HEK293 (cell line): ENCODE measurements around the gene ANKRD33.

Experiments
- FEZF1 ChIP-seq: fragments of 450-650 bp; formaldehyde crosslinking; IDR thresholded peaks from 2 replicates; pipeline ENCODE4 v1.5.1; 2016; ENCODE audit warnings: missing biosample characterization, missing genetic modification characterization
- GLIS1 ChIP-seq: fragments of 450-650 bp; formaldehyde crosslinking; IDR thresholded peaks from 2 replicates; pipeline ENCODE4 v1.5.1; 2016; ENCODE audit warnings: missing biosample characterization, missing genetic modification characterization
- ZNF223 ChIP-seq: fragments of 450-650 bp; formaldehyde crosslinking; IDR thresholded peaks from 2 replicates; pipeline ENCODE4 v1.5.1; 2016; ENCODE audit warnings: missing biosample characterization, missing genetic modification characterization
- ZNF302 ChIP-seq: fragments of 450-650 bp; formaldehyde crosslinking; IDR thresholded peaks from 2 replicates; pipeline ENCODE4 v1.5.1; 2016; ENCODE audit warnings: missing biosample characterization, missing genetic modification characterization, low read depth
- ZNF530 ChIP-seq: fragments of 450-650 bp; formaldehyde crosslinking; IDR thresholded peaks from 2 replicates; pipeline ENCODE4 v1.5.1; 2016; ENCODE audit warnings: low read depth, missing biosample characterization, missing genetic modification characterization
- TF ChIP-seq, protein P1 (sequence below): fragments of 450-650 bp; formaldehyde crosslinking; IDR thresholded peaks from 2 replicates; pipeline ENCODE4 v1.5.1; 2016; ENCODE audit warnings: missing biosample characterization, missing genetic modification characterization
- TF ChIP-seq, protein P2 (sequence below): fragments of 450-650 bp; formaldehyde crosslinking; IDR thresholded peaks from 2 replicates; pipeline ENCODE4 v1.5.1; 2016; ENCODE audit warnings: missing biosample characterization, missing genetic modification characterization
- TF ChIP-seq, protein P3 (sequence below): fragments of 450-650 bp; formaldehyde crosslinking; IDR thresholded peaks from 2 replicates; pipeline ENCODE4 v1.5.1; 2016; ENCODE audit warnings: missing biosample characterization, missing genetic modification characterization
- TF ChIP-seq, protein P4 (sequence below): fragments of 450-650 bp; formaldehyde crosslinking; IDR thresholded peaks from 2 replicates; pipeline ENCODE4 v1.5.1; 2016; ENCODE audit warnings: missing biosample characterization, missing genetic modification characterization

DNA sequence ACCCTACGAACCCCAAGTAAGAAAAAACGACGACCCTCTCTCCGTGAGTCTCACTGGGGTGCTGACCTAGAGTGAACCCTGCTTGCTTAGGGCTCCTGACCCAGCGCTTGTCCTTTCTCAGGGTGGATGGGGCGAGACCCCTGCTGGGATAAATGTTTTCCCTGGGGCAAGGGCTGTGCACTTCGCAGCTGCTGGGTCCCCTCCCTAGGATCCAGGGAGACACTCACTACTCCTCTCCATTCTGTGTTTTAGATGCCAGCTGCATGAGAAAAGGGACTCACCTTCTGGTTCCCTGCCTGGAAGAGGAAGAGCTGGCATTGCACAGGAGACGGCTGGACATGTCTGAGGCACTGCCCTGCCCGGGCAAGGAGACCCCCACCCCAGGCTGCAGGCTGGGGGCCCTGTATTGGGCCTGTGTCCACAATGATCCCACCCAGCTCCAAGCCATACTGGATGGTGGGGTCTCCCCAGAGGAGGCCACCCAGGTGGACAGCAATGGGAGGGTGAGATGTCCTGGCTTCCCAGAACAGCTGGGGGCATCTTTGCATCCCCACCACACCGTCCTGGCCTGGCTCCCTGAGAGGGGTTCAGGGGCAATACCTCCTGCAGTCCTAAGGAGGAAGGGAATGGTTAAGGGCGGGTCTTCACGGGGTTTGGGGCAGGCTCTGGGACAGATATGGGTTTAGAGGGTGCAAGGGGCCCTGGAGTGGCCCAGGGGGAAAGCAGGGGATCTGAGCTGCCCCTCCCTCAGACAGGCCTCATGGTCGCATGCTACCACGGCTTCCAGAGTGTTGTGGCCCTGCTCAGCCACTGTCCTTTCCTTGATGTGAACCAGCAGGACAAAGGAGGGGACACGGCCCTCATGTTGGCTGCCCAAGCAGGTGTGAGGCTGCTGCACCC, 663 bp downstream of the ANKRD33 start:
- TF ChIP-seq, protein P1, sequence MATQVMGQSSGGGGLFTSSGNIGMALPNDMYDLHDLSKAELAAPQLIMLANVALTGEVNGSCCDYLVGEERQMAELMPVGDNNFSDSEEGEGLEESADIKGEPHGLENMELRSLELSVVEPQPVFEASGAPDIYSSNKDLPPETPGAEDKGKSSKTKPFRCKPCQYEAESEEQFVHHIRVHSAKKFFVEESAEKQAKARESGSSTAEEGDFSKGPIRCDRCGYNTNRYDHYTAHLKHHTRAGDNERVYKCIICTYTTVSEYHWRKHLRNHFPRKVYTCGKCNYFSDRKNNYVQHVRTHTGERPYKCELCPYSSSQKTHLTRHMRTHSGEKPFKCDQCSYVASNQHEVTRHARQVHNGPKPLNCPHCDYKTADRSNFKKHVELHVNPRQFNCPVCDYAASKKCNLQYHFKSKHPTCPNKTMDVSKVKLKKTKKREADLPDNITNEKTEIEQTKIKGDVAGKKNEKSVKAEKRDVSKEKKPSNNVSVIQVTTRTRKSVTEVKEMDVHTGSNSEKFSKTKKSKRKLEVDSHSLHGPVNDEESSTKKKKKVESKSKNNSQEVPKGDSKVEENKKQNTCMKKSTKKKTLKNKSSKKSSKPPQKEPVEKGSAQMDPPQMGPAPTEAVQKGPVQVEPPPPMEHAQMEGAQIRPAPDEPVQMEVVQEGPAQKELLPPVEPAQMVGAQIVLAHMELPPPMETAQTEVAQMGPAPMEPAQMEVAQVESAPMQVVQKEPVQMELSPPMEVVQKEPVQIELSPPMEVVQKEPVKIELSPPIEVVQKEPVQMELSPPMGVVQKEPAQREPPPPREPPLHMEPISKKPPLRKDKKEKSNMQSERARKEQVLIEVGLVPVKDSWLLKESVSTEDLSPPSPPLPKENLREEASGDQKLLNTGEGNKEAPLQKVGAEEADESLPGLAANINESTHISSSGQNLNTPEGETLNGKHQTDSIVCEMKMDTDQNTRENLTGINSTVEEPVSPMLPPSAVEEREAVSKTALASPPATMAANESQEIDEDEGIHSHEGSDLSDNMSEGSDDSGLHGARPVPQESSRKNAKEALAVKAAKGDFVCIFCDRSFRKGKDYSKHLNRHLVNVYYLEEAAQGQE (tag by site-specific recombination), result no peak
- no peak for TF ChIP-seq ZNF530 (tag by site-specific recombination)
- TF ChIP-seq, protein P2, sequence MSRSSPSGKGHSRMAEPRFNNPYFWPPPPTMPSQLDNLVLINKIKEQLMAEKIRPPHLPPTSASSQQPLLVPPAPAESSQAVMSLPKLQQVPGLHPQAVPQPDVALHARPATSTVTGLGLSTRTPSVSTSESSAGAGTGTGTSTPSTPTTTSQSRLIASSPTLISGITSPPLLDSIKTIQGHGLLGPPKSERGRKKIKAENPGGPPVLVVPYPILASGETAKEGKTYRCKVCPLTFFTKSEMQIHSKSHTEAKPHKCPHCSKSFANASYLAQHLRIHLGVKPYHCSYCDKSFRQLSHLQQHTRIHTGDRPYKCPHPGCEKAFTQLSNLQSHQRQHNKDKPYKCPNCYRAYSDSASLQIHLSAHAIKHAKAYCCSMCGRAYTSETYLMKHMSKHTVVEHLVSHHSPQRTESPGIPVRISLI (tag by site-specific recombination), result no peak
- TF ChIP-seq, protein P3, sequence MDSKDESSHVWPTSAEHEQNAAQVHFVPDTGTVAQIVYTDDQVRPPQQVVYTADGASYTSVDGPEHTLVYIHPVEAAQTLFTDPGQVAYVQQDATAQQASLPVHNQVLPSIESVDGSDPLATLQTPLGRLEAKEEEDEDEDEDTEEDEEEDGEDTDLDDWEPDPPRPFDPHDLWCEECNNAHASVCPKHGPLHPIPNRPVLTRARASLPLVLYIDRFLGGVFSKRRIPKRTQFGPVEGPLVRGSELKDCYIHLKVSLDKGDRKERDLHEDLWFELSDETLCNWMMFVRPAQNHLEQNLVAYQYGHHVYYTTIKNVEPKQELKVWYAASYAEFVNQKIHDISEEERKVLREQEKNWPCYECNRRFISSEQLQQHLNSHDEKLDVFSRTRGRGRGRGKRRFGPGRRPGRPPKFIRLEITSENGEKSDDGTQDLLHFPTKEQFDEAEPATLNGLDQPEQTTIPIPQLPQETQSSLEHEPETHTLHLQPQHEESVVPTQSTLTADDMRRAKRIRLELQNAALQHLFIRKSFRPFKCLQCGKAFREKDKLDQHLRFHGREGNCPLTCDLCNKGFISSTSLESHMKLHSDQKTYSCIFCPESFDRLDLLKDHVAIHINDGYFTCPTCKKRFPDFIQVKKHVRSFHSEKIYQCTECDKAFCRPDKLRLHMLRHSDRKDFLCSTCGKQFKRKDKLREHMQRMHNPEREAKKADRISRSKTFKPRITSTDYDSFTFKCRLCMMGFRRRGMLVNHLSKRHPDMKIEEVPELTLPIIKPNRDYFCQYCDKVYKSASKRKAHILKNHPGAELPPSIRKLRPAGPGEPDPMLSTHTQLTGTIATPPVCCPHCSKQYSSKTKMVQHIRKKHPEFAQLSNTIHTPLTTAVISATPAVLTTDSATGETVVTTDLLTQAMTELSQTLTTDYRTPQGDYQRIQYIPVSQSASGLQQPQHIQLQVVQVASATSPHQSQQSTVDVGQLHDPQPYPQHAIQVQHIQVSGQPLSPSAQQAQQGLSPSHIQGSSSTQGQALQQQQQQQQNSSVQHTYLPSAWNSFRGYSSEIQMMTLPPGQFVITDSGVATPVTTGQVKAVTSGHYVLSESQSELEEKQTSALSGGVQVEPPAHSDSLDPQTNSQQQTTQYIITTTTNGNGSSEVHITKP, result no peak
- no peak for TF ChIP-seq ZNF302 (tag by site-specific recombination)
- TF ChIP-seq GLIS1 (tag by site-specific recombination), result no peak
- no peak for TF ChIP-seq FEZF1
- no peak for TF ChIP-seq ZNF223 (tag by site-specific recombination)
- TF ChIP-seq, protein P4, sequence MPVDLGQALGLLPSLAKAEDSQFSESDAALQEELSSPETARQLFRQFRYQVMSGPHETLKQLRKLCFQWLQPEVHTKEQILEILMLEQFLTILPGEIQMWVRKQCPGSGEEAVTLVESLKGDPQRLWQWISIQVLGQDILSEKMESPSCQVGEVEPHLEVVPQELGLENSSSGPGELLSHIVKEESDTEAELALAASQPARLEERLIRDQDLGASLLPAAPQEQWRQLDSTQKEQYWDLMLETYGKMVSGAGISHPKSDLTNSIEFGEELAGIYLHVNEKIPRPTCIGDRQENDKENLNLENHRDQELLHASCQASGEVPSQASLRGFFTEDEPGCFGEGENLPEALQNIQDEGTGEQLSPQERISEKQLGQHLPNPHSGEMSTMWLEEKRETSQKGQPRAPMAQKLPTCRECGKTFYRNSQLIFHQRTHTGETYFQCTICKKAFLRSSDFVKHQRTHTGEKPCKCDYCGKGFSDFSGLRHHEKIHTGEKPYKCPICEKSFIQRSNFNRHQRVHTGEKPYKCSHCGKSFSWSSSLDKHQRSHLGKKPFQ (tag by site-specific recombination), result no peak
